ES-I3 (cell line): ENCODE data around the gene HOXA13.
A peak's percentile ranks its signal among the peaks of the same experiment; 100 is the strongest.

ENCODE experiments used
- H3K36me3 ChIP-seq: 2 replicates; pipeline ENCODE4 v1.6.1; 2013; ENCODE audit warnings: mild to moderate bottlenecking, low read length, control low read depth, moderate library complexity; ENCODE audit not compliant: insufficient read depth
- H3K4me1 ChIP-seq: 2 replicates; pipeline ENCODE4 v1.6.1; 2013; ENCODE audit warnings: mild to moderate bottlenecking, control low read depth, low read length; ENCODE audit not compliant: insufficient read depth
- H3K9ac ChIP-seq: 2 replicates; pipeline ENCODE4 v1.6.1; 2013; ENCODE audit warnings: low read depth, mild to moderate bottlenecking, low read length, moderate library complexity
- H3K9me3 ChIP-seq: 2 replicates; pipeline ENCODE4 v1.6.1; 2013; ENCODE audit warnings: mild to moderate bottlenecking, low read length, moderate library complexity; ENCODE audit not compliant: control insufficient read depth, insufficient read depth

Gene HOXA13

GRCh38 chr7:27179030-27179429 lies 20.9 kb downstream of the HOXA13 start:
- no peaks in the 10 kb centered on the region for H3K36me3 ChIP-seq
- no peaks in the 10 kb centered on the region for H3K4me1 ChIP-seq
- no peaks in the 10 kb centered on the region for H3K9me3 ChIP-seq
- no peak overlapping the region for H3K9ac ChIP-seq

GRCh38 chr7:27178366-27178765 lies 21.5 kb downstream of the HOXA13 start:
- H3K9me3 ChIP-seq = no peaks in the 10 kb centered on the region
- H3K36me3 ChIP-seq = no peaks in the 10 kb centered on the region
- H3K4me1 ChIP-seq = no peaks in the 10 kb centered on the region
- no peak overlapping the region for H3K9ac ChIP-seq

GRCh38 chr7:27177795-27178320 lies 22.0 kb downstream of the HOXA13 start:
- Histone ChIP-seq H3K4me1 (no peaks in the 10 kb centered on the region), H3K36me3 (no peaks in the 10 kb centered on the region)

GRCh38 chr7:27176962-27177794 lies 22.7 kb downstream of the HOXA13 start:
- no peaks in the 10 kb centered on the region for H3K4me1 ChIP-seq
- H3K9ac ChIP-seq = no peak overlapping the region
- H3K36me3 ChIP-seq = no peaks in the 10 kb centered on the region
- no peaks in the 10 kb centered on the region for H3K9me3 ChIP-seq

More at GRCh38 chr7:27177795-27178320, 22.0 kb downstream of the HOXA13 start:
- Histone ChIP-seq H3K9me3 (no peaks in the 10 kb centered on the region), H3K9ac (no peak overlapping the region)

- Histone ChIP-seq H3K4me1 (peaks cover 5% of the 10 kb centered on the region; the same call in 1 of the 2 replicates), H3K9me3 (no peaks in the 10 kb centered on the region), H3K9ac (no peak overlapping the region), H3K36me3 (no peaks in the 10 kb centered on the region)
These were observed 23.4 kb downstream of the HOXA13 start for GRCh38 chr7:27176524-27176845.

- no peaks in the 10 kb centered on the region for H3K36me3 ChIP-seq
- peaks cover 6% of the 10 kb centered on the region; the same call in 1 of the 2 replicates for H3K4me1 ChIP-seq
- H3K9me3 ChIP-seq = no peaks in the 10 kb centered on the region
- H3K9ac ChIP-seq = no peak overlapping the region; the same call in 1 of the 2 replicates
These were observed 24.0 kb downstream of the HOXA13 start for GRCh38 chr7:27175626-27176523.

GRCh38 chr7:27174874-27175625 lies 24.8 kb downstream of the HOXA13 start:
- Histone ChIP-seq H3K9me3 (no peaks in the 10 kb centered on the region), H3K4me1 (peaks cover 6% of the 10 kb centered on the region; the same call in 1 of the 2 replicates), H3K9ac (no peak overlapping the region), H3K36me3 (no peaks in the 10 kb centered on the region)

GRCh38 chr7:27173956-27174873 lies 25.7 kb downstream of the HOXA13 start, which contains the start of gene HOXA10:
TSS of gene HOXA10 (minus strand) at chr7:27174320. CDS start at chr7:27174306, 14 bp downstream.
- no peaks in the 10 kb centered on the region for H3K9me3 ChIP-seq
- no peaks in the 10 kb centered on the region for H3K36me3 ChIP-seq
- H3K9ac ChIP-seq = no peak within 1 kb of the TSS; the same call in 1 of the 2 replicates
- H3K4me1 ChIP-seq = peaks cover 6% of the 10 kb centered on the region; the same call in 1 of the 2 replicates

GRCh38 chr7:27173511-27173955 lies 26.4 kb downstream of the HOXA13 start:
- H3K9ac ChIP-seq = no peak overlapping the region; the same call in 1 of the 2 replicates
- H3K4me1 ChIP-seq = peaks cover 6% of the 10 kb centered on the region; the same call in 1 of the 2 replicates
- no peaks in the 10 kb centered on the region for H3K36me3 ChIP-seq
- no peaks in the 10 kb centered on the region for H3K9me3 ChIP-seq

- Histone ChIP-seq H3K4me1 (peaks cover 6% of the 10 kb centered on the region; the same call in 1 of the 2 replicates), H3K9me3 (no peaks in the 10 kb centered on the region), H3K9ac (peak overlapping the region; percentile 6; the same call in 1 of the 2 replicates), H3K36me3 (no peaks in the 10 kb centered on the region)
These were observed 26.9 kb downstream of the HOXA13 start for GRCh38 chr7:27172823-27173510.

- Histone ChIP-seq H3K9me3 (no peaks in the 10 kb centered on the region), H3K4me1 (peaks cover 6% of the 10 kb centered on the region; the same call in 1 of the 2 replicates), H3K36me3 (no peaks in the 10 kb centered on the region), H3K9ac (no peak overlapping the region)
These were observed 27.5 kb downstream of the HOXA13 start for GRCh38 chr7:27172315-27172774.

- H3K36me3 ChIP-seq = no peaks in the 10 kb centered on the region
- H3K9me3 ChIP-seq = no peaks in the 10 kb centered on the region
- H3K9ac ChIP-seq = no peak overlapping the region
- H3K4me1 ChIP-seq = peaks cover 7% of the 10 kb centered on the region; the same call in 1 of the 2 replicates
These were observed 28.1 kb downstream of the HOXA13 start for GRCh38 chr7:27171637-27172314.
